ENCODE results near the gene LIN7B.
A peak's percentile ranks its signal among the peaks of the same experiment; 100 is the strongest.

- peak; percentile 37 to 73 for TF ChIP-seq CTCF (conservative IDR thresholded peaks at IDR 0.05; ENCODE audit: low read depth in 2 of 2)
- no peak for TF ChIP-seq JUNB (IDR thresholded peaks at IDR 0.05; ENCODE audit: unreplicated experiment)
- no peak for TF ChIP-seq POLR2AphosphoS5 (IDR thresholded peaks at IDR 0.05; ENCODE audit: low read depth)
- TF ChIP-seq REST (IDR thresholded peaks at IDR 0.05; ENCODE audit: unreplicated experiment): no peak
- no peak for TF ChIP-seq EZH2 (IDR thresholded peaks at IDR 0.05; ENCODE audit: low read depth, unreplicated experiment)
- TF ChIP-seq EZH2phosphoT487 (IDR thresholded peaks at IDR 0.05; ENCODE audit: unreplicated experiment): no peak
- no peak for TF ChIP-seq CREB1 (CRISPR knock-in tag; IDR thresholded peaks at IDR 0.05; ENCODE audit: low read depth)
- TF ChIP-seq ETS1 (IDR thresholded peaks at IDR 0.05): no peak
- no peak for TF ChIP-seq STAT1 (IDR thresholded peaks at IDR 0.05; ENCODE audit: unreplicated experiment)
- TF ChIP-seq ZNF462 (CRISPR knock-in tag; IDR thresholded peaks at IDR 0.05): no peak
- no peak for TF ChIP-seq NANOG (IDR thresholded peaks at IDR 0.05; ENCODE audit: borderline replicate concordance)
- TF ChIP-seq ZNF331 (CRISPR knock-in tag; IDR thresholded peaks at IDR 0.05; ENCODE audit: low read depth): no peak
- no peak for TF ChIP-seq ZNF114 (CRISPR knock-in tag; IDR thresholded peaks at IDR 0.05)
Observed at GRCh38 chr19:49073514-49074378, 40.4 kb upstream of the LIN7B start.

Measured in GM23338 (cell line).